CD4-positive, CD25-positive, alpha-beta regulatory T cell (primary cell): ENCODE measurements around the gene KBTBD13. TPM values are rescaled to one million over a fixed set of nuclear protein-coding genes. Genes with fewer than 3 reads are reported as not detected.

Experiments
- ATAC-seq, 2 donors: fragments of 150-1000 bp; cut with Tn5 transposase; one replicate each; pipeline ENCODE4 v1.10.0; 2021; ENCODE audit warnings: low read depth in 2 of 2, moderate number of reproducible peaks in 2 of 2, moderate library complexity in 1 of 2
- DNase-seq, 3 donors: peaks; one replicate each; pipeline versions ENCODE4 v3.0.0 to v3.0.0-alpha.2; 2012 to 2022; ENCODE audit warnings: mixed read lengths in 1 of 3
- H3K27ac ChIP-seq: one replicate; pipeline ENCODE4 v1.7.0; 2013; ENCODE audit warnings: mild to moderate bottlenecking, low read length; ENCODE audit not compliant: insufficient read depth, poor library complexity, severe bottlenecking
- H3K27me3 ChIP-seq: one replicate; pipeline ENCODE4 v1.7.0; 2013; ENCODE audit warnings: low read length; ENCODE audit not compliant: control insufficient read depth, insufficient read depth
- H3K36me3 ChIP-seq: one replicate; pipeline ENCODE4 v1.7.0; 2013; ENCODE audit warnings: mild to moderate bottlenecking, low read length, moderate library complexity; ENCODE audit not compliant: control insufficient read depth, insufficient read depth
- H3K4me1 ChIP-seq: 2 replicates; pipeline ENCODE4 v1.7.0; 2013; ENCODE audit warnings: mild to moderate bottlenecking, low read length; ENCODE audit not compliant: insufficient read depth, control insufficient read depth, poor library complexity, severe bottlenecking
- H3K4me3 ChIP-seq: one replicate; pipeline ENCODE4 v1.7.0; 2013; ENCODE audit warnings: low read depth, mild to moderate bottlenecking, low read length, moderate library complexity
- H3K9me3 ChIP-seq, 2 experiments: 1 replicate in 1 of 2; 2 replicates in 1 of 2; pipeline ENCODE4 v1.7.0; 2013; ENCODE audit warnings: low read length in 2 of 2, mild to moderate bottlenecking in 1 of 2, moderate library complexity in 1 of 2; ENCODE audit not compliant: control insufficient read depth in 2 of 2
- H3K27ac Mint-ChIP-seq, 3 donors: one replicate each; pipeline ENCODE4 v1.8.0; 2020 to 2022; ENCODE audit warnings: mild to moderate bottlenecking in 3 of 3, mixed read lengths in 3 of 3, moderate library complexity in 2 of 3
- H3K27me3 Mint-ChIP-seq: one replicate; pipeline ENCODE4 v1.8.0; 2022; ENCODE audit warnings: mild to moderate bottlenecking, mixed read lengths
- H3K36me3 Mint-ChIP-seq: one replicate; pipeline ENCODE4 v1.8.0; 2020; ENCODE audit warnings: mixed read lengths
- H3K4me1 Mint-ChIP-seq, 4 donors: one replicate each; pipeline ENCODE4 v1.8.0; 2020 to 2022; ENCODE audit warnings: mixed read lengths in 4 of 4, mild to moderate bottlenecking in 1 of 4
- H3K4me3 Mint-ChIP-seq, 4 donors: one replicate each; pipeline ENCODE4 v1.8.0; 2020 to 2022; ENCODE audit warnings: mild to moderate bottlenecking in 4 of 4, mixed read lengths in 4 of 4, moderate library complexity in 3 of 4
- H3K9me3 Mint-ChIP-seq, 7 donors: one replicate each; pipeline ENCODE4 v1.8.0; 2020 to 2022; ENCODE audit warnings: mixed read lengths in 7 of 7, mild to moderate bottlenecking in 3 of 7, moderate library complexity in 2 of 7
- polyA plus RNA-seq, 4 donors: library from polyadenylated mRNA; unstranded; fragments of 300-500 nt; fragmentation: Illumina TruSeq; gene quantifications; one replicate each; pipeline ENCODE4 v1.2.3, GENCODE V29; 2021
- total RNA-seq: library from RNA; stranded (reverse); gene quantifications from one replicate; pipeline ENCODE4 v1.2.3, GENCODE V29; 2022

The KBTBD13 gene
- total and polyA plus RNA-seq, 5 donors from 2014 or later, result not detected

- peaks cover 0 to 5% (median 1%) of the 10 kb centered on the region in 4 donors for H3K4me1 Mint-ChIP-seq
- H3K27ac Mint-ChIP-seq, result no peak overlapping the region
- Histone ChIP-seq H3K27ac (no peak overlapping the region), H3K4me1 (no peaks in the 10 kb centered on the region), H3K4me3 (no peak overlapping the region), H3K9me3 (no peaks in the 10 kb centered on the region), H3K36me3 (peaks cover 35% of the 10 kb centered on the region), H3K27me3 (no peaks in the 10 kb centered on the region)
- no peak overlapping the region for H3K4me3 Mint-ChIP-seq
- DNase-seq, result no peak
- ATAC-seq, result no peak
- H3K36me3 Mint-ChIP-seq, result peaks cover 40% of the 10 kb centered on the region
- H3K9me3 Mint-ChIP-seq, result no peaks in the 10 kb centered on the region
- H3K27me3 Mint-ChIP-seq, result no peaks in the 10 kb centered on the region
These were observed 23.9 kb downstream of the KBTBD13 start for GRCh38 chr15:65100442-65100841.

DNA sequence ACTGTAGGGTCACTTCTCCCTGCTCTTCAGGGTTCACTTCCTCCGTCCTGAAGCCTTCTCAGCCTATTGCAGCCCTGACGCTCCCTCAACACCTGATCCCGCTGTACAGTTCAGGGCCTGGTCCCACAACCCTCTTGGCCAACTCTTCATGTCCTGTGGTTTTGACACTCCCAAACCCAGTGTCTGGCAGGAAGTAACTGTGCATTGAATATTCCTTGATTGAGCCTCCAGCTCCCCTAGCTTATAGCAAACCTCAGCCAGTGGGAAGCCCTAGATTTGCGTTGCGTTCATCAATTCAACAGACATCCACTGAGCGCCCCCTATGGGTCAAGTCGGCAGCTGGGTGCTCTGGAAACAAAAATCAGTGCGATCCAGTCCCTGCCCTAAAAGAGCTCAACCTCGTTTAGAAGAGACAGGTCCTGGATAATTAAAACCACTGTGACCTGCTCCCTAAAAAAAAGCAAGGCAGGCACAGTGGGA, 24.9 kb downstream of the KBTBD13 start:
- Mint-ChIP-seq H3K9me3 (no peaks in the 10 kb centered on the region), H3K27me3 (no peaks in the 10 kb centered on the region), H3K27ac (peak overlapping the region in 1 of 3 donors; percentile 84), H3K4me3 (no peak overlapping the region), H3K36me3 (peaks cover 43% of the 10 kb centered on the region), H3K4me1 (peaks cover 0 to 5% (median 1%) of the 10 kb centered on the region in 4 donors)
- no peaks in the 10 kb centered on the region for H3K4me1 ChIP-seq
- no peaks in the 10 kb centered on the region for H3K9me3 ChIP-seq
- H3K36me3 ChIP-seq, result peaks cover 41% of the 10 kb centered on the region
- no peak overlapping the region for H3K27ac ChIP-seq
- H3K27me3 ChIP-seq, result no peaks in the 10 kb centered on the region
- peak; percentile 8 to 52 (median 9) for DNase-seq
- no peak overlapping the region for H3K4me3 ChIP-seq
- ATAC-seq, result no peak

DNA sequence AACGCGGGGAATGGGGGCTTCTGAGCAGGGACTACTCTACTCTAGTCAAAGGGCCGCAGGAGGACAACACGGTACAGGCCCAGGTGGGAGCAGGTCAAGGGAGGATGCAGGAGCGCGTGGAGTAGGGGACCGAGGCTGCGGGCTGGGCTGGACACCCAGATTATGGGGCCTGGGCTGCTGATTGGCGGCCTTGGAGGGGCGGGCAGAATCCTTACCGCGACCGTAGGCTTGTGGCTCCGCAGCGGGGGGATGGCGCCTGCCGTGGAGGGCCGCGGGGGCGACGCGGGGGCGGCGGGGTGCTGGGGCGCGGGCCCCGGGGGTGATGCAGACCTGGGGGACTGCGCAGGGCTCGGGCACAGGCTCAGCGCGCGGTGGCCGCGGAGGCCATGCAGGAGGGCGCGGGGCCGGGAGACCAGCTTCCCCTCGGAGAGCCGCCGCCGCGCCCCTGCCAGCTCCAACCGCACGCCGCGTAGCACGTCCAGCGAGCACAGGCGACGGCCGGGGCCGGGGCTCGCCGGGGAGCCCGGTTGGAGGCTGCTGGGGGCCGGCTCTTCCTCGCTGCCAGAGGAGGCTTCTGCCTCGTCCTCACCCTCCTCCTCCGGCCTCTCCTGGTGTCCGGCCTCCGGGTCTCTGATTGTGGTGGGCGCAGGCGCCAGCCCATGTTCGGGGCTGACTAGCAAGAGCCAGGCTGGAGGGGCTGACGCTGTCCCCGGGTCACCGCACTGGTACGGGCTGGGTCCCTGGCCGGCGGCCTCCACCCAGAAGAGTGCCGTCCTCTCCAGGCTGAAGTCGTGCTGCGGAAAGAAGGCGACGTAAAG, 25.6 kb downstream of the KBTBD13 start:
- no peak overlapping the region for H3K4me3 Mint-ChIP-seq
- peaks cover 41% of the 10 kb centered on the region for H3K36me3 ChIP-seq
- H3K9me3 ChIP-seq, result no peaks in the 10 kb centered on the region
- H3K27ac ChIP-seq, result no peak overlapping the region
- no peaks in the 10 kb centered on the region for H3K27me3 Mint-ChIP-seq
- no peaks in the 10 kb centered on the region for H3K27me3 ChIP-seq
- H3K4me1 ChIP-seq, result no peaks in the 10 kb centered on the region
- no peaks in the 10 kb centered on the region for H3K9me3 Mint-ChIP-seq
- no peak for ATAC-seq
- H3K4me3 ChIP-seq, result no peak overlapping the region
- H3K27ac Mint-ChIP-seq, result peak overlapping the region in 1 of 3 donors; percentile 84
- H3K4me1 Mint-ChIP-seq, result peaks cover 0 to 5% (median 1%) of the 10 kb centered on the region in 4 donors
- no peak for DNase-seq
- peaks cover 43% of the 10 kb centered on the region for H3K36me3 Mint-ChIP-seq

- Mint-ChIP-seq H3K27me3 (no peaks in the 10 kb centered on the region), H3K4me1 (peaks cover 0 to 5% (median 1%) of the 10 kb centered on the region in 4 donors), H3K36me3 (peaks cover 40% of the 10 kb centered on the region), H3K4me3 (no peak overlapping the region), H3K27ac (peak overlapping the region in 1 of 3 donors; percentile 13), H3K9me3 (no peaks in the 10 kb centered on the region)
- H3K27me3 ChIP-seq, result no peaks in the 10 kb centered on the region
- peaks cover 36% of the 10 kb centered on the region for H3K36me3 ChIP-seq
- DNase-seq (no peak), ATAC-seq (no peak)
- H3K27ac ChIP-seq, result no peak overlapping the region
- H3K9me3 ChIP-seq, result no peaks in the 10 kb centered on the region
- no peak overlapping the region for H3K4me3 ChIP-seq
- no peaks in the 10 kb centered on the region for H3K4me1 ChIP-seq
These were observed 26.4 kb downstream of the KBTBD13 start for GRCh38 chr15:65102912-65103311.

DNA sequence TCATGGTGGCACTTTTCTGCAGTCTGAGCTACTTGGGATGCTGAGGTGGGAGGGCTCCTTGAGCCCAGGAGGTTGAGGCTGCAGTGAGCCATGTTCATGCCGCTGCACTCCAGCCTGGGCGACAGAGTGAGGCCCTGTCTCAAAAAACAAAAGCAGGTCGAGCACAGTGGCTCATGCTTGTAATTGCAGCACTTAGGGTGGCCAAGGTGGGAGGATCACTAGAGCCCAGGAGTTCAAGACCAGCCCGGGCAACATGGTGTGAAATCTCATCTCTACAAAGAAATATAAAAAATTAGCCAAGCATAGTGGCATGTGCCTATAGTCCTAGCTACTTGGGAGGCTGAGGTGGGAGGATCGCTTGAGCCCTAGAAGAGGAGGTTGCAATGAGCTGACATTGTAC, 28.5 kb downstream of the KBTBD13 start:
- no peaks in the 10 kb centered on the region for H3K27me3 ChIP-seq
- peaks cover 0 to 7% (median 5%) of the 10 kb centered on the region in 4 donors for H3K4me1 Mint-ChIP-seq
- H3K36me3 Mint-ChIP-seq, result peaks cover 33% of the 10 kb centered on the region
- peaks cover 21% of the 10 kb centered on the region for H3K36me3 ChIP-seq
- H3K4me3 Mint-ChIP-seq, result no peak overlapping the region
- no peak overlapping the region for H3K27ac Mint-ChIP-seq
- H3K27me3 Mint-ChIP-seq, result no peaks in the 10 kb centered on the region
- no peak overlapping the region for H3K27ac ChIP-seq
- H3K9me3 Mint-ChIP-seq, result no peaks in the 10 kb centered on the region
- DNase-seq (no peak), ATAC-seq (no peak)
- no peaks in the 10 kb centered on the region for H3K4me1 ChIP-seq
- no peak overlapping the region for H3K4me3 ChIP-seq
- no peaks in the 10 kb centered on the region for H3K9me3 ChIP-seq

DNA sequence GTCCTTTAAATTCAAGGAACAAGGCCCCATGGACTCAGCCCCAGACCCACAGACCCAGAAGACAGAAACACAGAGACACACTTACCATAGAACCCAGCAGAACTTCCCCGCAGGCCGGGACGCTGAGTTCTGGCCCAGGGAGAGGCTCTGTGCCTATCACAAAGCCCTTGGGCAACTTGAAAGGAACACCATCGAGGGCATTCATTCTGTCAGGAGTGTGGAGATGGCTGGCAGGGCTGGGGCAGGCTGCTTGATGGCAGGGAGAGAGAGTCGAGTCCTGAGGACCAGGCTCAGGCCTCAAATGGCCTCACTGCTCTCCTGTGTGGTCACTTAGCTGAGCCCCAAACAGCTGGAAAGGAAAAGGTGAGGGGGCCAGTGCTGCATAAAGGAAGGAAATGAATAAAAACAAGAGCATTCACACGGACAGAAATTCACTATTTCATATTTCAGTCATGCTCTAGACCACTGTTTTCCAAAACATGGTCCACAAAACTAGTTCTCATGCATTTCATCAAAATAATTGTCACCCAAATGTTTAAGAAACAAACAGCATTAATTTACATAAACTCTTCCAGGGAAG, 29.6 kb downstream of the KBTBD13 start:
- H3K9me3 Mint-ChIP-seq, result no peaks in the 10 kb centered on the region
- no peaks in the 10 kb centered on the region for H3K27me3 Mint-ChIP-seq
- Histone ChIP-seq H3K27ac (no peak overlapping the region), H3K4me1 (no peaks in the 10 kb centered on the region), H3K36me3 (peaks cover 13% of the 10 kb centered on the region), H3K9me3 (no peaks in the 10 kb centered on the region), H3K27me3 (no peaks in the 10 kb centered on the region), H3K4me3 (no peak overlapping the region)
- H3K27ac Mint-ChIP-seq, result peak overlapping the region in 1 of 3 donors; percentile 75
- peaks cover 0 to 7% (median 5%) of the 10 kb centered on the region in 4 donors for H3K4me1 Mint-ChIP-seq
- DNase-seq (no peak), ATAC-seq (no peak)
- no peak overlapping the region for H3K4me3 Mint-ChIP-seq
- H3K36me3 Mint-ChIP-seq, result peaks cover 31% of the 10 kb centered on the region

GRCh38 chr15:65110676-65111292, 34.2 kb downstream of the KBTBD13 start:
- Histone ChIP-seq H3K27ac (peak overlapping the region; percentile 33), H3K9me3 (no peaks in the 10 kb centered on the region), H3K4me3 (no peak overlapping the region), H3K4me1 (no peaks in the 10 kb centered on the region), H3K36me3 (peaks cover 34% of the 10 kb centered on the region), H3K27me3 (no peaks in the 10 kb centered on the region)
- H3K4me1 Mint-ChIP-seq, result peaks cover 0 to 7% (median 4%) of the 10 kb centered on the region in 4 donors
- no peak overlapping the region for H3K4me3 Mint-ChIP-seq
- H3K27ac Mint-ChIP-seq, result peak overlapping the region in 2 of 3 donors; percentile 10 to 21
- ATAC-seq, result no peak
- H3K27me3 Mint-ChIP-seq, result no peaks in the 10 kb centered on the region
- H3K9me3 Mint-ChIP-seq, result no peaks in the 10 kb centered on the region
- H3K36me3 Mint-ChIP-seq, result peaks cover 39% of the 10 kb centered on the region
- DNase-seq, result no peak
